Hepatocyte (in vitro differentiated cells): ENCODE results near the gene SHISAL1. TPM values are rescaled to one million over a fixed set of nuclear protein-coding genes. Genes with fewer than 3 reads are reported as not detected.
A peak's percentile ranks its signal among the peaks of the same experiment; 100 is the strongest.

Source experiments
- DNase-seq: peaks from one replicate; pipeline ENCODE4 v3.0.0-alpha.2; 2016; ENCODE audit warnings: low spot score
- H2AFZ ChIP-seq: fragments of 200-600 bp; sonication (generic); 2 replicates; pipeline ENCODE4 v1.6.0; 2016; ENCODE audit warnings: antibody characterized with exemption, mild to moderate bottlenecking
- H3K27ac ChIP-seq: fragments of 200-600 bp; sonication (generic); 2 replicates; pipeline ENCODE4 v1.5.1; 2016; ENCODE audit warnings: mild to moderate bottlenecking
- H3K27me3 ChIP-seq: fragments of 200-600 bp; sonication (generic); 2 replicates; pipeline ENCODE4 v1.6.1; 2016
- H3K36me3 ChIP-seq: fragments of 200-600 bp; sonication (generic); replicated peaks from 2 replicates; pipeline ENCODE4 v1.5.1; 2016; ENCODE audit warnings: low read depth; ENCODE audit not compliant: insufficient read depth
- H3K4me1 ChIP-seq: fragments of 200-600 bp; sonication (generic); 2 replicates; pipeline ENCODE4 v1.5.1; 2016; ENCODE audit warnings: mild to moderate bottlenecking, moderate library complexity; ENCODE audit not compliant: insufficient read depth
- H3K4me2 ChIP-seq: fragments of 200-600 bp; sonication (generic); 2 replicates; pipeline ENCODE4 v1.6.0; 2016
- H3K4me3 ChIP-seq: fragments of 200-600 bp; sonication (generic); 2 replicates; pipeline ENCODE4 v1.5.1; 2016; ENCODE audit warnings: mild to moderate bottlenecking
- H3K79me2 ChIP-seq: fragments of 200-600 bp; sonication (generic); 2 replicates; pipeline ENCODE4 v1.6.0; 2017; ENCODE audit warnings: mild to moderate bottlenecking
- H3K9me2 ChIP-seq: fragments of 200-600 bp; sonication (generic); replicated peaks from 2 replicates; pipeline ENCODE4 v1.6.0; 2017; ENCODE audit warnings: mild to moderate bottlenecking; ENCODE audit not compliant: insufficient read depth
- H3K9me3 ChIP-seq: fragments of 200-600 bp; sonication (generic); 2 replicates; pipeline ENCODE4 v1.5.1; 2016; ENCODE audit warnings: low read depth, mild to moderate bottlenecking
- H4K20me1 ChIP-seq: fragments of 200-600 bp; sonication (generic); 2 replicates; pipeline ENCODE4 v1.6.0; 2016; ENCODE audit warnings: mild to moderate bottlenecking; ENCODE audit not compliant: insufficient read depth, poor library complexity, severe bottlenecking
- CTCF ChIP-seq: fragments of 200-600 bp; sonication (generic); IDR thresholded peaks from 2 replicates; pipeline ENCODE4 v1.5.1; 2016; ENCODE audit warnings: antibody characterized with exemption, mild to moderate bottlenecking; ENCODE audit not compliant: poor library complexity
- EZH2 ChIP-seq: fragments of 200-600 bp; sonication (generic); IDR thresholded peaks from 2 replicates; pipeline ENCODE4 v1.6.1; 2016; ENCODE audit warnings: antibody characterized with exemption, mild to moderate bottlenecking, borderline replicate concordance
- EZH2phosphoT487 ChIP-seq: fragments of 200-600 bp; sonication (generic); IDR thresholded peaks from one replicate; pipeline ENCODE4 v1.6.1; 2018; ENCODE audit warnings: antibody characterized with exemption, mild to moderate bottlenecking, low read depth, moderate library complexity; ENCODE audit not compliant: unreplicated experiment, severe bottlenecking
- WGBS: methylation state at CpG from one replicate; pipeline ENCODE4 v1.1.6; 2016; ENCODE audit warnings: low lambda C conversion rate; ENCODE audit errors: missing lambda C conversion rate; 5-methylcytosine and 5-hydroxymethylcytosine counted together
- polyA plus RNA-seq: library from polyadenylated mRNA; unstranded; fragments of >200 nt; fragmentation: Nextera tagmentation; extraction: Ambion mirVana; gene quantifications from 2 replicates; pipeline ENCODE4 v1.2.1, GENCODE V29; 2016
- total RNA-seq: library from RNA; depleted of rRNA; stranded (reverse); fragments of >200 nt; gene quantifications from 2 replicates; pipeline ENCODE4 v1.2.3, GENCODE V29; 2014

Gene SHISAL1
- total and polyA plus RNA-seq, 2 experiments from 2014 or later = 0.66 to 2.4 TPM

GRCh38 chr22:44309137-44309536 lies 3.6 kb downstream of the SHISAL1 start:
- TF ChIP-seq CTCF (no peak), EZH2phosphoT487 (no peak), EZH2 (no peak)
- no peaks in the 10 kb centered on the region for H3K36me3 ChIP-seq
- no peaks in the 10 kb centered on the region for H3K79me2 ChIP-seq
- H3K4me1 ChIP-seq = no peaks in the 10 kb centered on the region
- no peaks in the 10 kb centered on the region for H4K20me1 ChIP-seq
- H3K9me2 ChIP-seq = no peaks in the 10 kb centered on the region
- H3K4me3 ChIP-seq = no peak overlapping the region
- H3K4me2 ChIP-seq = no peak overlapping the region
- no peaks in the 10 kb centered on the region for H3K9me3 ChIP-seq
- no peak overlapping the region for H3K27ac ChIP-seq
- WGBS = 68% methylated on average over 16 of the region's 16 CpGs
- H3K27me3 ChIP-seq = no peaks in the 10 kb centered on the region
- DNase-seq = peak; percentile 55
- H2AFZ ChIP-seq = no peak overlapping the region

GRCh38 chr22:44307509-44308169 lies 5.1 kb downstream of the SHISAL1 start:
- H3K4me3 ChIP-seq = no peak overlapping the region
- H3K79me2 ChIP-seq = no peaks in the 10 kb centered on the region
- H3K36me3 ChIP-seq = no peaks in the 10 kb centered on the region
- TF ChIP-seq EZH2 = no peak
- no peak for TF ChIP-seq EZH2phosphoT487
- no peak for TF ChIP-seq CTCF
- H3K27ac ChIP-seq = no peak overlapping the region
- H3K4me1 ChIP-seq = no peaks in the 10 kb centered on the region
- 81% methylated on average over 20 of the region's 20 CpGs for WGBS
- no peaks in the 10 kb centered on the region for H3K9me2 ChIP-seq
- no peaks in the 10 kb centered on the region for H3K27me3 ChIP-seq
- H2AFZ ChIP-seq = no peak overlapping the region
- DNase-seq = no peak
- H4K20me1 ChIP-seq = no peaks in the 10 kb centered on the region
- no peak overlapping the region for H3K4me2 ChIP-seq
- no peaks in the 10 kb centered on the region for H3K9me3 ChIP-seq

- Histone ChIP-seq H3K4me2 (no peak overlapping the region), H2AFZ (no peak overlapping the region), H3K9me2 (no peaks in the 10 kb centered on the region), H3K4me1 (no peaks in the 10 kb centered on the region), H3K27ac (no peak overlapping the region), H4K20me1 (no peaks in the 10 kb centered on the region), H3K27me3 (no peaks in the 10 kb centered on the region), H3K79me2 (no peaks in the 10 kb centered on the region), H3K9me3 (no peaks in the 10 kb centered on the region), H3K36me3 (no peaks in the 10 kb centered on the region), H3K4me3 (no peak overlapping the region)
- 92% methylated on average over 10 of the region's 10 CpGs for WGBS
- no peak for TF ChIP-seq EZH2phosphoT487
- no peak for TF ChIP-seq EZH2
- no peak for TF ChIP-seq CTCF
- DNase-seq = no peak
These were observed 6.9 kb downstream of the SHISAL1 start for GRCh38 chr22:44305888-44306287.
